NCI-H524 (cell line): ENCODE data around the gene LZTS3.
A peak's percentile ranks its signal among the peaks of the same experiment; 100 is the strongest.
"Not testable (repeated sequence)": the region's sequence is repeated elsewhere in the genome, so short reads cannot be mapped to it uniquely, and the experiment has no call there.

Experiments
- DNase-seq, 2 experiments: peaks; one replicate each; lab custom pipeline; 2025; lab: John Stamatoyannopoulos, UW

LZTS3 gene

DNA sequence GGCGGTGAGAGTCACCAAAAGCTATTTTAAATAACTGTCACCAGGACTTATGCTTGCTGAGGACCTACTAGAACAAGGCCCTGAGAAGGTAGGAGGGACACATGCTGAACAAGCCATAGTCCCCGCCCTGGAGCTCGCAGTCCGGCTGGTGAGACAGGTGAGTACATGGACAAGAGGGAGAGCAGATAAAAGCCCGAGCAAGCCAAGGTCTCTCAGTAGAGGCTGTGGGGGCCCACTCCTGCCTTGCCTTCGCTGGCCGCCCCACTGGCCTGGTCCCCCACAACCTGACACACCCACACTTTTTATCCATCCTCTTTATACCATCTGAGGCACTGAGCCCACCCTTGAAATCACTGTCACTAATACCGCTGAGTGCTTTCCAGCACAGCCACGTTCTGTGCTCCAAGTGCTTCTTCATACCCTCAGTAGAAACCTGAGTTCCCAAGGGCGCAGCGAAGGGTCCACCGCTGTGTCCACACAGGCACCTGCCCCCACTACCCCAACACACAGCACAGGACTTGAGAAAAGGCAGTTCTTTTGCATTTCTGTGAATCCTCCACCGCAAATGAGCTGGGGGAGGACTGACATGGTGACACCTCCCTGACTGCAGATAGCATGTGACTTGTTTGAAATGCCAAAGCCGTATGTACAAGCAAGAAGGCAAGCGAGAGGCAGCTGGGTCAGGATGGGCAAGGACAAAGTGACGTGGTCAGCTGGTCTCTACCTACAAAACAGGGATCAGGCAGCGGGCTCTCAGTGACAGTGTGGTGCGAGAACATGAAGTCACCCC lies 19.1 kb upstream of the LZTS3 start:
- DNase-seq = no peak

GRCh38 chr20:3190681-3191111 lies 17.3 kb upstream of the LZTS3 start:
- DNase-seq = no peak

DNA sequence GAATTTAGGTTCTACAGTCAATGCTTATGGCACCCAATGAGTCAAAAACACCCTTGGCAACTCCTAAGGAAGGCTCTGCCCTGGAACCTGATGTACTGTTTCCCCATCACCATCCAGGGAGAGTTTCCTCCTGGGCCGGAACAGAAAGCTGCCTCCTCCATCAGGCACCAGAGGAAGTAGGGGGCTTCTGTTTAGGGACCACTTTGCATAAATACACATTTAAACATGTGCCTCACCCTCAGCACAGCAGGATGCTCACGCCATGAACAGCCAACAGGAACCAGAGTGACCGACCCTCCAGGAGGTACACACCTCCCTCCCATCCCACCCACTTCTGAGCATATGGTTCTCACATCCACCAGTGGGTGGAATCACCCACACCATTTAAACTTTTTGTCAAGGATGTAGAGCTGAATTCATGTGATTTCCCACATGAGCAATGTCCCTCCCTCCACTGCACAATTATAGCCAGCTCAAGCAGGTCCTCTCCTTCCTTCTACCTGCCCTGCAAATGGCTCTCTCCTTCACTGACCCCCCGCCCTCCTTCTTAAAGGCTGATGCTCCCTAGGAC lies 16.3 kb upstream of the LZTS3 start:
- DNase-seq = peak in 1 of 2 experiments; percentile 46

DNA sequence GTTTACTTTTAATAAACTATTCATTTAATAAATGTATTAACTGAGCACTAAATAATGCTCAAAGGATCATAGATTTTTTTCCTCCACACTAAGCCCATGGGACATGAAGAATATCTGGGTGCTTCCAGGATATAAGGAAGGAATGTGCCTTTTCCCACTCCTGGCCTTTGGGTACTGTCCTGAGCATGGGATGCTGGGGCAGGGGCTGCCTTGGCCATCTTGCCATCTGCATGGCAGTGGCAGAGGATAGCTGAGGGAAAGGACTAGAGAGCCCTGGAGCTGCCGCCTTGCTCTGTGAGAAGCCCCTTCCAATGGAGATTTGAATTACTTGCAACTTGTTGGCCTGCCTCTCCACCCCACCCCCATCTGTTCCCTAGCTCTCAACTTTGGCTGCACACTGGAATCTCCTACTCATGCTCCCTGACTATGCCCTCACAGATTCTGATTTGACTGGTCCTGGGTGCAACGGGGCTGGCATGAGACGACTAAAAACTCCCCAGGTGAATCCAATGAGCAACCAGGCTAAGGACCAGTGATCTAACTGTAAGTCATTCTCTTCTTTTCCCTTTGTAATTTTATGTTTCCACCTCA lies 15.6 kb upstream of the LZTS3 start:
- peak; percentile 61 to 83 for DNase-seq

DNA sequence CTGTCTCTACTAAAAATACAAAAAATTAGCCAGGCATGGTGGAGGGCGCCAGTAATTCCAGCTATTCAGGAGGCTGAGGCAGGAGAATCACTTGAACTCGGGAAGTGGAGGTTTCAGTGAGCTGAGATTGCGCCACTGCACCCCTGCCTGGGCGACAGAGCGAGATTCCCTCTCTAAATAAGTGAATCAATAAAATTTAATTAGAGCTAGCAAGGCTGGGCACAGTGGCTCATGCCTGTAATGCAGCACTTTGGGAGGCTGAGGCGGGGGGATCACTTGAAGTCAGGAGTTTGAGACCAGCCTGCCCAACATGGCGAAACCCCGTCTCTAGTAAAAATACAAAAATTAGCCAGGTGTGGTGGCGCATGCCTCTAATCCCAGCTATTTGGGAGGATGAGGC lies 14.5 kb upstream of the LZTS3 start:
- not testable (repeated sequence) for DNase-seq

DNA sequence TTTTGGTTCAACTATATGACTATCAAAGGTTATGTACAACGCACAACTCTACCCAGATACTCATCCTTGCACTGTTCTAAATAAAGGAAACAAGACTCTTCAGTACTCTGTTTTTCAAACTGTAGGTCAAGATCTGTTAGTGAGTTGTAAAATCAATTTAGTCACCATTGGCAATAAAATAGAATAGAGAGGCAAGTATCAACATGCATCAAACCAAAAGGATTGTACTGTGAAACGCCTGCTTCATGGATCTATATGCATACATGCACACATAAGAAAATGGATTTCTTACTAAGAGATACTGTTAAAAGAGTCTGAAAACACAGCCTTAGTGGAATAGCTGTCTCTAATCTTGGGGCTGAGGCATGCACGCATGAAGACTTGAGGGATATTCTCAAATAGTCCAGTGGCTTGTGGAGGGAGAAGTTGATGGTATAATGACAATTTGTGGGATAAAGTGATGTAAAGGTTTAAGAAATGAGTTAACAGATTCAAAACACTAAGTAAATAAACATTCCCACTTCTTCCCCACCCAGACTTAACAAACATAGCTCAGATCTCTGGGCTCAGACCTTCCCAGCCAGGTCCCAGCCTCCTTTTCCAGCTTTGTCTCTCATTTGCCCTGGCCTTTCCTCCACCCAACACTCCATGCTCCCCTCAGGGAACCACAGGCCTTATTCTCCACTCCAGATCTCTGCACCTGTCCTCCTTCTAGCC lies 10.7 kb upstream of the LZTS3 start:
- no peak for DNase-seq

DNA sequence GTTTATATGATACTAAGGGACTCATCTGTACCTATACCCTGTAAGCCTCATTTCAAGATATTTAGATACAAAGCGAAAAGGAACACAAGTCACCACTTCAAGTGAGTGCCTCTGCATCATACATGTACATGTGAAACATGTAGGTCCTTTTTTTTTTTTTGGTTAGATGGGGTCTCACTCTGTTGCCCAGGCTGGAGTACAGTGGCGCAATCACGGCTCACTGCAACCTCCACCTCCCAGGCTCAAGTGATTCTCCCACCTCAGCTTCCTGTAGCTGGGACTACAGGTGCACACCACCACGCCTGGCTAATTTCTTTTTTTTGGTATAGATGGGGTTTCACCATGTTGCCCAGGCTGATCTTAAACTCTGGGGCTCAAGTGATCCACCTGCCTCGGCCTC lies 9.1 kb upstream of the LZTS3 start:
- not testable (repeated sequence) for DNase-seq

DNA sequence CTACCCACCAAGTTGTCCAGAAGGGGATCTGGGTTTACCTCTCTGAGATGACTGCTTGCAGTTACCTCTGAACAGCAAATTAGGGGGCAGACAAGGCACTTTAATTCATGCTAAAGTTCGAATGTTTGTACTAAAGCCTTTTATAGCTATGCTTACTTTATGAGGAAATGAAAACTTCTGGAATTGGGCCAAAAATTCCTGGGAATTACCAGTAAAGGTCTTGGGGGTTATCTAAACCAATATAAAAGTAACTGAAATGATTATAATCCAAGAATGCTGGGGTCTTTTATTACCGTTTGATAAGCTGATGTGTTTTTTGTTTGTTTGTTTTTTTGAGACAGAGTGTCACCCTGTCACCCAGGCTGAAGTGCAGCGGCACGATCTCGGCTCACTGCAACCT lies 7.9 kb upstream of the LZTS3 start:
- DNase-seq = no peak

DNA sequence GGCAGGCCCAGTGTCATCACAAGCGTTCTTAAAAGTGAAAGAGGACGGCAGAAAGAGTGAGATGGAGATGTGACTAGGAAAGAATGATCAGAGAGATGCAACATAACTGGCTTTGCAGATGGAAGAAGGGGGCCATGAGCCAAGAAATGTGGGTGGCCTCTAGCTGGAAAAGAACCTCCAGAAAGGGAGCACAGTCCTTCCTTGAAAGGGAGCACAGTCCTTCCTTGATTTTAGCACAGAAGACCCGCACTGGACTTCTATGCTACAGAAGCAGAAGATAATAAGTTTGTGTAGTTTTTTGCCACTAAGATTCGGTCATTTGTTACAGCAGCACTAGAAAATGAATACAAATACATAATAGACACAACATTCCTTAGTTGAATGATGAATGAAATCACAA lies 7.0 kb upstream of the LZTS3 start:
- no peak for DNase-seq

DNA sequence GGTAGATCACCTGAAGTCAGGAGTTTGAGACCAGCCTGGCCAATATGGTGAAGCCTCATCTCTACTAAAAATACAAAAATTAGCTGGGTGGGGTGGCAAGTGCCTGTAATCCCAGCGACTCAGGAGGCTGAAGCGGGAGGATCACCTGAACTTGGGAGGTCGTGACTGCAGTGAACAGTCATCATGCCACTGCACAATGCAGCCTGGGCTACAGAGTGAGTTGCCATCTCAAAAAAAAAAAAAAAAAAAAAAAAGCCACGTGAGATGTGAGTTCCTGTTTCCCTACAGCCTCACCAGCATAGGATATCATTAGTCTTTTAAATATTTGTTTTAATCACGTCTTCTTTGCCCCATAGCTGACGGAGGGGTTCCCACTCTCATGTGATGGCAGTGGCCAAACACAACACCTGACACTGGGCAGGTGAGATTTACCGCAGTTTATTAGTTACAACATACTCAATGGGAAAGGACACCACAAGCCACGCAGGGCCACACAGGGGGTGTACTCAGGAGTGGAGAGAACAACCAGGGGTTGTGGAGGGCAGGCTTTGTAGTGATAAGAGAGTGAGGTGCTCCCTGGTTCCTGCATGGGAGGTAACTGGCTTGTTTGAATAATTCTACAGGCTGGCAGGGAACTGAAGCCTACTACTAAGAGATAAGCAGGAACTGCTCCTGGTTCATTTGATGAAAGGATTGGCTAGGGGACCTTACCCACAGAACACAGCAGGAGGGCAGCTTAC lies 4.6 kb upstream of the LZTS3 start:
- no peak for DNase-seq

DNA sequence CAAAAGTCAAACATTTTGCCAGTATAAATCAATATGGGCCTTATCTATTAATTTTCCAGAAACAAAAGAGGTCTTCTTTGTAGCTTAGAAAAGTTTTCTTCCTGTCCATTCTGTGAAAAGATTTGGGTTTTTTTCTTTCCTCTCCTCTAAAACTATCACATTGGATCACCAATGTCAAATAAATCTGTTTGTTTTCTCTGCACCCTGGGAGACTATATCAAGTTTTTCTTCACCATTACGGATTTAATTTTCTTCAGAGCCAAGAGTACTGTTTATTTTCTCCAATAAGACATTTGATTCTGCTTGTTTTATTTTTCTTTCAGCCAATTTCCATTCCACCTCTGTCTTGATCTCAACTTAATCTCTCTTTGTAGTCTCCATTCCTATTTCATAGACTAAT lies 1.9 kb upstream of the LZTS3 start:
- no peak for DNase-seq

DNA sequence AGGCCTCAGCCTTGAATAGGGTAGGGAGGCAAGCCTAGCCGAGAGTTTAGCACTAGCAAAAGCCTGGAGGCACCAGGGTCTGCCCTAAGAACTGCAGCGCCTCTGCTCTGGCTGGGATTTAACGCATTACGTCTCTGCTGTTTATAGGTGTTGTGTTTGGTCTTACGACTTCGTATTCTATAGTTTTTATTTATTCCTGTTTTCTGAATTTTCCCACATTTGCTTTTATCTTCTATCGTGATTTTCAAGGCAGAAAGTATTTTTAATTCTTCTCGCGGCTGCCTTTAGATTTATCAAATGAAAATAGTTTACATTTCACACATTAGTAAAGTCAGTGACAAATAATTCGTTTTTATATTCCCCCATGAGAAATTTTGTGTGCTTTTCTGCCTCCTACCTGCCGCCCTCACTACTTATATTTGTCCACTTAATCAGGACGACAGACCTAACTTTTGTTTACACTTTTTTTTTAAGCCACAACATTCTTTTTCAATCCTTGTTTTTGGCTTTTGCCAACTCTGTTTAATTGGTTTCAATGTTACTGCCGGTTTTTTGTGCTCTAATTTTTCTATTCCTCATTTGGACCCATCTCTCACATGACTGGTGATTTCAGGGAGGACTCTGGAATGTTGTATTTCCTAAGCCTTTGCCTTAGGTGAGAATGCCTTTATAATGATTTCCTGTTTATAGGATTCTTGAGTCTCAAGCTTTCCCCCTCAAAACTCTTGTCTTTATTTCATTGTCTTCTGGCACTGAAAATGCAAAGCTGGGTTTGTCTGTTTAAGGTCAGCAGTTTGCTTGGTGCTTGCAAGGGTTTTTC lies 1.3 kb upstream of the LZTS3 start:
- no peak for DNase-seq

DNA sequence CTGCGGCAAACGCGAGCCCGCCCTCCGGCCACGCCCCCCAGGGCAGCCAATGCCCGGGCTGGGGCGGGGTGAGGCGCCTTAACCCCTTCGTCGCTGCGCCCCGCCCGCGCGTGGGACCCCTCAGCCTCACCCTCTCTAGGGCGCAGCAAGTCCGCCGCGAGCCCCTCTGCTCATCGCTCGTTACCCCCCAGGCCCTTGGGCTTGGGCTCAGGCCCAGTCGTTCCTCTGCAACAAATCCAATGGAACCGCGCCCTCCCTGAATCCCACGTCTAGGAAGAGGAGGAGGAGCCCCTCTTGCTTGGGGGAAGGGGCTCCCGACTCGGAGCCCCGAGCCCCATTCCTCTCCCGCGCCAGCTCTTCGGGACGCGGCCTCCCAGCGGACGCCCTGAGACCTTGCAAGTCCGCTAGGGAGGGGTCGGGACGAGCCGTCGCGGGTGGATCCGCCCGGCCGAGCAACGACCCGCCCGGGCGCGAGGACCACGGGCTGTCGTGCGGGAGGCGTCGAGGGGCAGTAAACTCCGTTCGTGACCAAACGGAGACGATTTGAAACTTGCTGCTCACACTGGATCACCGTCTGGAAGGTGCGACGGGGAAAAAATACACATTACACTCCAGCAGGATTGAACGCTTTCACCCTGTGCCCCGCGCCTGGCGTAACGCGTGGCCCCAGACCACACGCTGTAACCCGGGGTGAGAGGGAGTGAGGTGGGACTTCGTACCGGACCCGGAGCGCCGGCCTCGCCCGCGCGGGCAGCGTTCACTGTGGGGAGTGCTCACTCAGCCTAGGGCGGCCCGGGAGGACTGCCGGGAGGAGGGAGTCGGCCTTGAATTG lies 477 bp upstream of the LZTS3 start:
- peak; percentile 71 to 90 for DNase-seq

GRCh38 chr20:3172126-3172932 lies 1.0 kb downstream of the LZTS3 start:
- DNase-seq = no peak

- DNase-seq = no peak
Observed at GRCh38 chr20:3171391-3172125, 1.8 kb downstream of the LZTS3 start.

DNA sequence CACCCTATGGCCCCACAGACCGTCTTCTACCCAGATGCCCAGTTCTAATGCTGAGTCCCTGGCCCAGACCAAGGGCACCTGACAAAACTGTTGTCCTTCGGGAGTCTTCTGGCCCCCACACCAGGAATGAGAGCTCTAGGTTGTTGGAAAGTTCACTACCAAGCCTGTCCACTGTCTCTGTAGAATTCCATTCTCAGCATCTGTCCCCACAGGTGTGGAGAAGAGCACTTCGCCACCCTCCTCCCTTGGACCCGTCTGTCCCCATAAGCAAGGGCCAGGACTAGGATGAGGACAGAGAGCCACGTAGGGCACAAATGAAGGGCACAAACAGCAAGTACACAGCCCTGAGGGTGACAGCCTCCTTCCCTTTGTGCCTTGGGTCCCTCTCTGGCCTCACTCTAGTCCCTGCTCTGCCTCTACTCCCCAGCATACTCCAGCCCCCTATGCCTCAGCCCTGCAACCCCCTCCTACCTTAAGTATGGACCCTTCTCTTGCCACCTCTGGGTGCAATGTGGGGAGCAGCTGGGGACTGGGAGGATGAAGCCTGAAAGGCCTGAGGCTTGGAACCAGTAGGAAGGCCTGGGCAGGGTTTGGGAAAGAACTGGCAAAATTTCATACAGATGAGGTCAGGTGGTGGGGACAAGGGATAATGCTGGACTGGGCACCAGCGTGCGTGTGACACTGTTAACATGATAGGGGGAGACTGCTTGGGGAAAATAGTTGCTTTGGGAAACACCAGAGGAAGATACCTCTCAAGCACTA lies 4.3 kb downstream of the LZTS3 start:
- no peak for DNase-seq

DNA sequence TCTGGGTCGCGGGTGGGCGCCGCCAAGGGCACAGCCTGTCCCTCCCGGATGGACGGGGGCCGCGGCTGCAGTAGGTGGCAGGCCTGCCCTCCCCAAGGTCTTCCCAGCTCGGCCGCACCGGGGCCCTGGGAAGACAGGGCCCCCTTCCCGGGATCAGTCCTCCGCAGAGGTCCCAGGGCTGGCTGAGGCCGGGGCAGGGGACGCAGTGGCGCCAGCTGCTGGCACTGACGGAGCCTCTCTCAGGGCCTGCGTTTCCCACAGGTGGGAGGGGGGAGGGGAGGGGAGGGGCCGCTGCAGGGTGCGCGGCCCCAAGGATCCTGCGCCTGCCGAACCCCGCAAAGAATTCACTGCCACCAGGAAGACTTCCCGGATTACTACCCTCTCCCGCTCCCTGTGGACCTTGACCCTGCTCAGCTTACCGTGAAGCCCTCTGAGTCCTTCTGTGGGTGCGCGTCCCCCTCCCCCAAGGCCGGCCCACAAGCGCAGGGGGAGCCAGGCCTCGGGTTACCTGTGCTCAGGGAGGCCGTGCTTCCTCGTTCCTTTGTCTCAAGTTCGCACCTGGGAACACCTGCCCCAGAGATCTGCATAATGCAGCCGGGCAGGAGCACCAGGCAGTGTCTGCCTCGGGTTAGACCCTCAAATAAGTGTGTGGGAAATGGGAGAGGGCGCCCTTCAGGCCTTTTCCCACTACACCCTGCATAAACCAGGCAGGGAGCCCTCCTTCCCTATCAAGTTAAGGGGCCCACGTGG lies 5.1 kb downstream of the LZTS3 start:
- DNase-seq = no peak
